Loucy (cell line): ENCODE results near the gene KRIT1.

ENCODE experiments used
- EZH2phosphoT487 ChIP-seq: fragments of 200-600 bp; IDR thresholded peaks from 2 replicates; pipeline ENCODE4 v1.6.1; 2018; ENCODE audit warnings: antibody characterized with exemption, mild to moderate bottlenecking, moderate library complexity, borderline replicate concordance
- TF ChIP-seq, protein P1 (sequence below): fragments of 200-600 bp; sonication (generic); conservative IDR thresholded peaks from 2 replicates; pipeline ENCODE4 v1.5.1; 2014; ENCODE audit warnings: mild to moderate bottlenecking, antibody characterized with exemption, low read length

DNA sequence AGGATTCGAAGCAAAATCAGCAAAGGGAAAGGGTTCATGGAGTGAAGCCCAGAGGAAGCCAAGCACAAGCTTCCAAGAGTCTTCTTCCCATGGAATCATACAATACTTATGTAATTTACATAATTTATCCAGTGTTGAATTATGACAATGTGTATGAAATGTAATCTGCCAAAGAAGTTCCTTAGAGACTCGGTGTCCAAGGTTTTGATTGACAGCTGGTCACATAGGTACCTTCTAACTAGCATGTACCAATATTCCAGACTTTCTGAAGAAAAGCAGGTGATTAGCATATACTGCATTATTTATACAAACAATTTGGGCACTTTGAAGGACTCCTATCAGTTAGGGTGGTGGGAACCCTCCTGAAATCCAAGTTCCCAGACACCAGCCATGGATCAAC, 35.3 kb upstream of the KRIT1 start:
- TF ChIP-seq, protein P1, sequence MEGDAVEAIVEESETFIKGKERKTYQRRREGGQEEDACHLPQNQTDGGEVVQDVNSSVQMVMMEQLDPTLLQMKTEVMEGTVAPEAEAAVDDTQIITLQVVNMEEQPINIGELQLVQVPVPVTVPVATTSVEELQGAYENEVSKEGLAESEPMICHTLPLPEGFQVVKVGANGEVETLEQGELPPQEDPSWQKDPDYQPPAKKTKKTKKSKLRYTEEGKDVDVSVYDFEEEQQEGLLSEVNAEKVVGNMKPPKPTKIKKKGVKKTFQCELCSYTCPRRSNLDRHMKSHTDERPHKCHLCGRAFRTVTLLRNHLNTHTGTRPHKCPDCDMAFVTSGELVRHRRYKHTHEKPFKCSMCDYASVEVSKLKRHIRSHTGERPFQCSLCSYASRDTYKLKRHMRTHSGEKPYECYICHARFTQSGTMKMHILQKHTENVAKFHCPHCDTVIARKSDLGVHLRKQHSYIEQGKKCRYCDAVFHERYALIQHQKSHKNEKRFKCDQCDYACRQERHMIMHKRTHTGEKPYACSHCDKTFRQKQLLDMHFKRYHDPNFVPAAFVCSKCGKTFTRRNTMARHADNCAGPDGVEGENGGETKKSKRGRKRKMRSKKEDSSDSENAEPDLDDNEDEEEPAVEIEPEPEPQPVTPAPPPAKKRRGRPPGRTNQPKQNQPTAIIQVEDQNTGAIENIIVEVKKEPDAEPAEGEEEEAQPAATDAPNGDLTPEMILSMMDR = no peak
- no peak for TF ChIP-seq EZH2phosphoT487
